Measurements from ENCODE around the gene MCTP1. TPM values are rescaled to one million over a fixed set of nuclear protein-coding genes. Genes with fewer than 3 reads are reported as not detected.

The MCTP1 gene
- polyA plus RNA-seq, 3 donors = 4.3 to 7.8 (median 5.6) TPM

GRCh38 chr5:95076395-95077185, 208.3 kb downstream of the MCTP1 start:
- DNase-seq = no peak

GRCh38 chr5:95075111-95075510, 209.8 kb downstream of the MCTP1 start:
- DNase-seq = no peak

- DNase-seq = no peak
Measured at GRCh38 chr5:95072281-95072680, 212.6 kb downstream of the MCTP1 start.

GRCh38 chr5:95070866-95071265, 214.0 kb downstream of the MCTP1 start:
- DNase-seq = no peak

- DNase-seq = no peak
Measured at GRCh38 chr5:95070453-95070852, 214.4 kb downstream of the MCTP1 start.

- DNase-seq = no peak
Measured at GRCh38 chr5:95069948-95070347, 214.9 kb downstream of the MCTP1 start.

DNA sequence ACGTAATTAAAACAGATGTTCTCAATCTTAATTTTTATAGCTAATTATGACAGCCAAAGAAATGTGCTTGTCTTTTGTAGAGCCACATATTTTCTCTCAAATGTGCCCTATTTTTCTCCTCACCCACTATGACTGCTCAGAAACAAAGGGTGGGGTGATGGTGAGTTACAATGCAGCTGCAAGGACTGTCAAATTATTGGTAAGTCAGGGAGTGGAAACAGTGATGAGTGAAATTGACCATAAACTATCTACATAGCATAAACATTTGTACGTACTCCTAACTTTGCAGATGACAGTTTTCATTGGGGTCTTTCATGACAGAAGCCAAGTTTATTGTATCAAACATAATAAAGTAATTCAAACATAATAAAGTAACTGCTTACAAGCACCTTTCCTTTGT, 215.9 kb downstream of the MCTP1 start:
- DNase-seq = no peak

GRCh38 chr5:95068289-95068910, 216.5 kb downstream of the MCTP1 start:
- no peak for DNase-seq

GRCh38 chr5:95066048-95066447, 218.8 kb downstream of the MCTP1 start:
- no peak for DNase-seq

DNA sequence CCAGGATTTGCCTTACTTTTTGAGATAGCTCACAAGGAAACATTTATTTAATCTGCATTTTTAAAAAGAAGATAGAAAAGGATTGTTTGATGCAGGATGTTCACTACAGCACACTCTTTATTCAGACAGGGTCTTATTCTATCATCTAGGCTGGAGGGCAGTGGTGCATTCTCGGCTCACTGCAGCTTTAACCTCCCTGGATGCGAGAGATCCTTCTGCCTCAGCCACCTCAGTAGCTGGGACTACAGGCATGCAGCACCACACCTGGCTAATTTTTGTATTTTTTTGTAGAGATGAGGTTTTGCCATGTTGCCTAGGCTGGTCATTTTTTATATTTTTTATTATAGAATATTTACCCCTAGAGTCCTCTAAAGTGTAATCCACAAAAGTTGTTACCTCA, 221.4 kb downstream of the MCTP1 start:
- no peak for DNase-seq

GRCh38 chr5:95060098-95060497, 224.8 kb downstream of the MCTP1 start:
- no peak for DNase-seq

DNA sequence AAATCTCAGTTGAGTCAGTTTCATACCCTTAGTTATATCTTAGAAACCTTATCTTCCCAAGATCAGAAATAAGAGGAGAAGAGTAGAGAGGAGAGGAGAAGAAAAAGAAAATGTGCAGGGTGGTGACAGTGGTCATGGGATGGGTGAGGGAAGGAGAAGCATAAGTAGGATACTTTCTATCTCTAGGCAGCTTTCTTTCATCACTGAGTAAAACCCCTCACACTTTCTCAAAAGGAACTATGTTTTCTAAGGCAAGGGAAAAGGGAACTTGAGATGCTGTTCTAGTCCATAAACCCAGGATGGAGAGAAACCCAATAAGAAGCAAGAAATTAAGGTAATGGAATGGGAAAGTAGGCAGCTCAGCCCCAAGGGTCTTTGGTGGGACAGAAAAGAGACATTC, 225.3 kb downstream of the MCTP1 start:
- no peak for DNase-seq

DNA sequence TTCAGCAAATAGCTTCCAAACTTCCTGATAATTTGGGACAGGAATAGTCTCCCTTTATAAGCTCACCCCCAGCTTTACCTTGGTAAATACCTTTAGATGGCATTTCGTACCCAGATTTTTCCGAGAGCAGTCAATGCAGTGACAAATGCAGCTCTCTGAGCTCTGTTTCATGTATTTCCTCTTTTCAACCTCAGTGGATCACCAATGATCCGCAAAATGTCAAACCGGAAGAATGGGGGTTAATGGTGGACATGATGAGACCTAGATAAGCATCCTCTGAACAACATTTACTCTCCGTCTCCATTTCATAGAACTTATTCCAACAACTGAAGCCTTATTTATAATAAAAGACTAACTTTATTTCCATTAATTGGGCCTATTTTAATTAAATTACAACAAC, 227.3 kb downstream of the MCTP1 start:
- no peak for DNase-seq

- DNase-seq = no peak
Measured at GRCh38 chr5:95053253-95053652, 231.6 kb downstream of the MCTP1 start.

DNA sequence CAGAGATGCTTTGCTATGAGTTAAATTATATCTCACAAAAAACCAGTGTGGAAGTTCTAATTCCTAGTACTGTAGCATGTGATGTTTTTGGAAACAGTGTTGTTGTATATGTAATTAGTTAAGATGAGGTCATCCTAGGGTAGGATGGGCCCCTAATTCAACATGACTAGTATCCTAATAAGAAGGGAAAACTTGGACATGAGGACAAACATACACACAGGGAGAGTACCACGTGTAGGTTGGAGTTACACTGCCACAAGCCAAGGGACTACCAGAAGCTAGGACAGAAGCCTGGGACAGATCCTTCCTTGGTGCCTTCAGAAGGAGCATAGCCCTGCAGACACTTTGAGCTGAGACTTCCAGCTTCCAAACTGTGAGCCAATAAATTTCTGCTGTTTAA, 234.2 kb downstream of the MCTP1 start:
- DNase-seq = no peak

- no peak for DNase-seq
Measured at GRCh38 chr5:95048628-95049027, 236.3 kb downstream of the MCTP1 start.

DNA sequence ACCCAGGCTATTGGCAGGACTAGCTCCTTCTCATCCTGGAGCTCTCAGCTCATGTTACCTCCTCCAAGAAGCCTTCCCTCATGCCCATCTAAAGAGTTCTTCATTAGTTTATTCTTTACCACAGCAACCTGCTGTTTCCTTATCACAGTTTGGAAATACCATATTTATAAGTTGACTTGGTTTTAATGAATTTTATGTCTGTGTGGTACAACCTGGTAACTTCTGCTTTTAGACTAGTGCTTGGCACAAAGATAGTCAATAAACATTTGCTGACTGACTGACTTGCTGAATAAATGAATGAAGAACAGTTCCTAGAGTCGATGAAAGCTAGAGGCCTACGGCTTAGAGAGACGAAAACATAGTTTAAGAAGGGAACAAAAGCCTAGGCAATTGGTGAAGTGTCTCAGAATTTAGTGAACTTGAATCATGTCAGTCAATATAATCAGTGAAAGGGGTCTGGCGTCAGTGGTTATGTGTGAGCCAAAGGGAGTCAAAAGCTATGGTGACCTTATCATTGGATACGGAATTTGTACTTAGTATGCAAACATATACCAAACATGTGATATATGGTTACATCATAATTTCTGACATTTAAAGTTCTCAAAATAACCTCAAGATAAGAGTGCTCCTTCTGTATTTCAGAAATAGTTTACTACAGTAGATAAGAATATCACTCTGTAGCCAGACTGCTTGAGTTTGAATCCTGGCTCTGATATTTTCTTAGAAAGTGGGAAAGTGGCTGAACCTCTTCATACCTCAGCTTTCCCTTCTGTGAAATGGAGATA, 239.5 kb downstream of the MCTP1 start:
- no peak for DNase-seq

DNA sequence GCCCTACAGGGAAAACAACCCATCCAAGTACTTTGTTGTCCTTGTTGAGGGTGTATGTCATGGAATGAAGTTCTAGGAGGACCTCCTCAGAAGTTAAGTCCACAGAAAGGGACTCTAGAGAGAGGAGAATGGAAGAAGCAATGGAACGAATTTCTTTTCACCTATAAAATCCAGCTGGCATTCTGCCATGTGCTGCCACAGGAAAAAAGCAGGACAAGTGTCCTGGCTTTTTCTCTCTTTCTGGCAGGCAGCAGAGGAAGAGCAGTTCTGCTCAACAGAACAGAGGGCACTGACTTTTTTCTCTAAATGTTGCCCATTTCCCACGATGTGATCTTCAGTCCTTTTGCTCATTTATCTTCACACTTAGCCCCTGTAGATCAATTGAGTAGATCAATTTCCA, 240.8 kb downstream of the MCTP1 start:
- DNase-seq = no peak

- no peak for DNase-seq
Measured at GRCh38 chr5:95043648-95044047, 241.2 kb downstream of the MCTP1 start.

GRCh38 chr5:95043234-95043633, 241.7 kb downstream of the MCTP1 start:
- DNase-seq = no peak

DNA sequence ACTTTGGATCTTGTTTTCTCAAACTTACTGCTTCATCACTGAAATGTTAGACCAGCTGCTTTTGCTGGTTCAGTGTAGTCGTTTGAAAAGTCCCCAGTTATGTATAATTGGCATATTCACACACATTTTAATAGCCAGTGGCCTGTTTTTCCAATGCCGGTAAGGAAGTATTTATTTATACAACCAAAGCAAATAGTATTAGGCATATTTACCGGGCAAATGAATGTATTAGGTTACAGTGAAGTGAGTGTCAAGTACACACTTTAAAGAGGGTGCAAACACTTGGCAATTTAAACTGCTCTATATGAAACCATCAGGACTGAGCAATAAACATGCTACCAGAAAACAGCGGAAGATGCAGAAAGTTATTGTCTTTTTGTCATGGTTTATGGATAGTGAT, 242.9 kb downstream of the MCTP1 start:
- DNase-seq = no peak

- DNase-seq = no peak
Measured at GRCh38 chr5:95035891-95036685, 248.8 kb downstream of the MCTP1 start.
